Measurements from ENCODE around the gene OGG1.
A peak's percentile ranks its signal among the peaks of the same experiment; 100 is the strongest.

Gene OGG1

GRCh38 chr3:9786825-9787669, 37.3 kb downstream of the OGG1 start:
- DNase-seq = no peak

- DNase-seq = peak; percentile 32
Measured at GRCh38 chr3:9787714-9788113, 38.0 kb downstream of the OGG1 start.

DNA sequence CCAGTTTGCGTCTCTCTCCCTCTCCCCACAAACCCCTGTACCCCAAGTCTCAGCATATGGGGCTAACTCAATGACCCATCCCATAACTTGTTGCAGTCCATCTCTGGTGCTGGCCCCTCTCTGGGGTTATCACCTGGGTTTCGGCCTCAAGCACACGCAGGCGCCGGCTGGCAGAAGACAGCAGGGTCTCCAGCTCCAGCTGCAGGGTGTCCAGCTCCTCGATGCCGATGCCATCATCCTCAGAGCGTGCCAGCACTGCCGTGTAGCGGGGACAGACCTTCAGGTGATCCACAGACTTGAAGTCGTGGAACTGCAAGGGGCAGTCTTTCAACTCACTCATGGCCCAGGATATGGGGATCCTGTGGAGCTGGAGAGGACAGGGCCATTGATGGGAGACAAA, 41.4 kb downstream of the OGG1 start:
- no peak for DNase-seq

GRCh38 chr3:9791790-9792404, 42.1 kb downstream of the OGG1 start:
- DNase-seq = no peak

DNA sequence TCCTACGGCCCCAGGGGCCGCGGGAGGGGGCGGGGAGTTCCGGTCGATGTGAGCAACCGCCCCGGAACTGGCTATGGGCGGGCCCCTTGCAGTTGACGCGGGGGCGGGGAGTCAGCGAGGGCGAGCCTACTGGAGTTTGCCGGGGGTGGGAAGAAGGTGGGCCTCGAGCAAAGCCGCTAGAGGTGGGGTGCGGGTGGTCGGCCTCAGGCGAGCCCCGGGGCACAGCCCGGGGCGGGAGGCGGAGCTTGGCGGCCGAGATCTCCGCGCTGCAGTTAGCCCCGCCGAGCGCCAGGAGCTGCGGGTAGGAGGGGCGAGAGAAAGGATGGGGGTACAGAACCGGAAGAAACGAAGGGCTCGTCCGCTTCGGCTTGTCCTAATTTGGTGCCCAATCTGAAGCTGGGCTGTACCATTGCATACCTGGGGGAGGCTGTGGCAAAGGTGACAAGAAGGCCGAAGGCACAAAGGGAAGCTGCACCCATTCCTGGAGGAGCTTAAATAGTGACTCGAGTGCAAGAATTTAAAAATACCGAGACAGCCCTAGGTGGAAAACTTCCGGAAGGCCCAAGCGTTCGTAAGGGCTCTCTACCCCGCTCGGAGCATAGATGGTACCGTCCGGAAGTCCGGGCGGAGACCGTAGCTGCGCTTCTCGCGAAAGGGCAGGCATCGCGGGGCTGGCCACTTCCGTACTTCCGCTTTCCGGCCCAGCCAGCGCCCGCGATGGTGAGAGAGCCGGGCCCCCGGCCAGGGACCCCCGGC, 42.8 kb downstream of the OGG1 start, which contains the start of the genes ARPC4 and TADA3:
Gene ARPC4, plus strand, starts transcription at position 678 of the 756 bp plus-strand sequence. Its CDS starts 40 bp downstream, at position 718.
Gene TADA3, minus strand, starts transcription at position 69 of the 756 bp plus-strand sequence. CDS start 1,007 bp downstream, outside the sequence.
- DNase-seq = peak; percentile 93

DNA sequence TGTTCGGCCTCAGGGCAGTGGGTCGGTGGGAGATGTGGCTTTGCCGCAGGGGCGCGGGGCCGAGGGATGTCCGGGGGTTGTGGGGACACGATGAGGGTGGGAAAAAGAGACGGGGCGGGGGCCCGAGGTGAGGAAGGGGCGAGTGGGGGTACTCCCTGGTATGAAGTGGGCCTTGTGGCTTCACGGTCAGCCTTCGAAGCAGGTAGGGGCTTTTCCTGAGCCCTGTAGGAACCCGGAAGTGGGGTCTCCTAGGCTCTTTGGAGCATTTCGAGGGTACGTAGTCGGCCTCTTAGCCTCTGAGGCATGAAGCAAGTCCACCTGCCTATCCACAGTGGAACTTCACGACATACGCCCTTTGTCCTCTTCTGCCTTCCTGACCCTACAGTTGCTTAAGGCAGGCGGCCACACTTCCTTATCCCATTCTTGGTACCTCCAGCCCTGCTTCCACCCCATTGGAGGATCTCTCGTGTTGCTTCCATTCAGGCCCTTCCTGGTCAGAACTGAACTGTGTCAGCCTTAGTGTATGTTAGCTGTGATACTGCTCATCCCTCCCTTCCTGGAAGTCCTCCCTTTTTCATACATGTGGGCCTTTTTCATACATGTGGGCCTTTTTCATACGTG, 43.5 kb downstream of the OGG1 start:
- peak; percentile 57 for DNase-seq

GRCh38 chr3:9794400-9794799, 44.6 kb downstream of the OGG1 start:
- no peak for DNase-seq

GRCh38 chr3:9795207-9795606, 45.5 kb downstream of the OGG1 start:
- DNase-seq = no peak

DNA sequence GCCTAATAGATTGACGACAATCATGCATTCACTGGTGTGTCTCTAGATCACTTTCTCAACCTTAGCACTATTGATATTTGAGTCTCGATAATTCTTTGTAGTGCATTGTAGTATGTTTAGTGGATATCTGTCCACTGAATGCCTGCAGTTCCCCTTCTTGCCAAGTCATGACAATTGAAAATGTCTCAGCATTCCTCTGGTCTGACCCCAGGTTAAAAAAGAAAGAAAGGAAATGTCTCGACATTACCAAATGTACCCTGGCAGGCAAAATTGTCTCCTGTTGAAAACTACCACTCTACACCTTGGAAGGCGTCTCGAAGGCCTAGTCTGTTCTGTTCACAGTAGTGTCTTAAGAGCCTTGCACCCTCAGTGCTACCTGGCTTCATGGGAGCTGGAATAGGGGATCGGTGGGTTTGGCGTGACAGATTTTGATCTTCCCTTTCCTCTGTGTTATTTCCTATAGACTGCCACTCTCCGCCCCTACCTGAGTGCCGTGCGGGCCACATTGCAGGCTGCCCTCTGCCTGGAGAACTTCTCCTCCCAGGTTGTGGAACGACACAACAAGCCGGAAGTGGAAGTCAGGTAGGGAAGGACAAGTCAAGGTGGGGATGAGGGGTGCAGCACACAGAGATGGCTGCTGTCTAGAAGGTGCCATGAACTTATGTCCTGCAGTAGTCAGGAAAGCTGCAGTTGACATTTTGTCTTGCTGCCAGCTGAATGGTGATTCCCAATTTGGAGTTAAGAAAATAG, 47.6 kb downstream of the OGG1 start:
- no peak for DNase-seq

GRCh38 chr3:9800529-9800928, 50.8 kb downstream of the OGG1 start:
- DNase-seq = no peak

GRCh38 chr3:9803494-9803893, 53.7 kb downstream of the OGG1 start:
- DNase-seq = no peak

DNA sequence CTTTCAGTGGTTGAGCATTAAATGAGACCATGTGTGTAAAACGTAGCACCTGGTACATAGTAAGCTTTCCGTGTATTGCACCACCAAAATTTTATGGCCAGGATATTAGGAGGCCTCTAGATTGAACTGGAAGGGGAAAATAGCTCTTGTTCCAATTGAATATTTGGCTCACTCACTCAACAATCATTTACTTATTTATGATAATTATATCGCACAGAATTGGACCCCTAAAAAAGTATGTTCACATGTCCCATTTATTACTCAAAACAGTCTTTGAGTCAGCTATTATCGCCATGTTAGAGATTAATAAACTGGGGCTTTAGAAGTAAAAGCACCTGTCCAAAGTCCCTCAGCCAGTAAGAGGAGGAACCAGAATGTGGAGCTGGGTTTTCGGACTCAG, 55.2 kb downstream of the OGG1 start:
- no peak for DNase-seq

DNA sequence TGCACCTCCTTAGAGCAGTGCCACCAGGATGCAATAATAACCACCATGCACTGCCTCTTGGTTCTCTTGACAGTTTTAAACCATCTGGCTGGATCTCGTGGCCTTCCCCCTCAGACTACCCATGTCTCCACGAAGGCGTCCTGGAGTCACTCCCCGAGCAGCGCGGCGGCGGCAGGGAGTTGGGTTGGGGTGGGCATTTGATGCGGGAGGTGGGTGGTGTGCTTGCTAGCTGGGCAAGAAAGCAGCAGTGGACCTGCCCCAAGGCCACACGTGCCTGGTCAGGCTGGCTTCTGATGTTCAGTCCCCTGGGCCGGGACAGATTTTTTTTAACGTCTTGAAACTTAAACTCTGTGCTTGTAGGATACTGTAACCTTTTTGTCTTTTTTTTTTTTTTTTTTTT, 56.4 kb downstream of the OGG1 start:
- no peak for DNase-seq

All from activated CD4-positive, alpha-beta T cell treated with anti-CD3 and anti-CD28 coated beads, Interleukin-2, amount 50 U/mL, for 16 hours (primary cell).